NT2/D1 (cell line): ENCODE results near the gene OR5A1.

Experiments used
- DNase-seq: peaks from one replicate; pipeline ENCODE4 v3.0.0-alpha.2; 2011; ENCODE audit warnings: low read depth, low spot score
- H3K27me3 ChIP-seq: 2 replicates; pipeline ENCODE4 v1.6.0; 2011; ENCODE audit warnings: mild to moderate bottlenecking; ENCODE audit not compliant: insufficient read length, insufficient read depth
- H3K36me3 ChIP-seq: 2 replicates; pipeline ENCODE4 v1.6.1; 2011; ENCODE audit warnings: mild to moderate bottlenecking, low read length, mixed read lengths; ENCODE audit not compliant: insufficient read depth, insufficient read length
- H3K4me1 ChIP-seq: 2 replicates; pipeline ENCODE4 v1.5.1; 2011; ENCODE audit not compliant: insufficient read depth, insufficient read length
- H3K4me3 ChIP-seq: 2 replicates; pipeline ENCODE4 v1.5.1; 2011; ENCODE audit warnings: low read depth; ENCODE audit not compliant: insufficient read length
- H3K9ac ChIP-seq: 2 replicates; pipeline ENCODE4 v1.6.0; 2011; ENCODE audit warnings: low read depth; ENCODE audit not compliant: insufficient read length
- H3K9me3 ChIP-seq: 2 replicates; pipeline ENCODE4 v1.5.1; 2011; ENCODE audit warnings: mild to moderate bottlenecking, low read length; ENCODE audit not compliant: insufficient read depth
- SUZ12 ChIP-seq: IDR thresholded peaks from 2 replicates; pipeline ENCODE4 v1.6.1; 2011; ENCODE audit not compliant: insufficient read length, insufficient read depth; ENCODE audit errors: extremely low read depth
- YY1 ChIP-seq: IDR thresholded peaks from 2 replicates; pipeline ENCODE4 v1.6.1; 2011; ENCODE audit not compliant: insufficient read length, insufficient read depth
- ZNF274 ChIP-seq: IDR thresholded peaks from 2 replicates; pipeline ENCODE4 v1.6.1; 2011; ENCODE audit warnings: mild to moderate bottlenecking, low read depth, low read length

OR5A1 gene

GRCh38 chr11:59436169-59436568 lies at the start of gene OR5A1:
TSS of gene OR5A1 (plus strand) at chr11:59436469. CDS start at chr11:59443169, 6,700 bp downstream.
- no peak within 1 kb of the TSS for H3K9ac ChIP-seq
- no peak for DNase-seq

DNA sequence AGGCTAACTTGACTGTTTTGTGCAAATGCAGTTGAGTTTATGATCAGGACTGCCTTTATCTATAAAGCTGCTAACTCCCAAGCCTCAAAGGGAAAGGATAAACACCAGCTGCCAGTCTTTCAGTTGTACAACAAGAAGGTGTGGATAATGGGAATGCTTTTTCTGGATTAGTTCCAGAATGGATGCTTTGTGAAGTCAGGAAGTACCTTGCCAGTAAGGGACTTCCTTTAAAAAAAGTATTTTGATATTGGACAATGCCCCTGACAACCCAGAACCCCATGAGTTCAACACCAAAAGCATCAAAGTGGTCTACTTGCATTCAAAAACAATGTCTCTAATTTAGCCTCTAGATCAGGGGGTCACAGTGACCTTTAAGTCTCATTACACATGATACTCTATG lies 42.1 kb upstream of the OR5A1 start:
- Histone ChIP-seq H3K36me3 (no peaks in the 10 kb centered on the region), H3K9me3 (no peaks in the 10 kb centered on the region; the same call in 1 of the 2 replicates), H3K4me3 (no peak overlapping the region), H3K27me3 (no peaks in the 10 kb centered on the region), H3K9ac (no peak overlapping the region), H3K4me1 (no peaks in the 10 kb centered on the region)
- DNase-seq = no peak
- TF ChIP-seq YY1 (no peak), ZNF274 (no peak), SUZ12 (no peak)

More at GRCh38 chr11:59436169-59436568, at the start of gene OR5A1:
- Histone ChIP-seq H3K36me3 (no peaks in the 10 kb centered on the region), H3K9me3 (no peaks in the 10 kb centered on the region), H3K4me1 (no peaks in the 10 kb centered on the region), H3K4me3 (no peak within 1 kb of the TSS), H3K27me3 (no peaks in the 10 kb centered on the region)
- TF ChIP-seq YY1 (no peak), ZNF274 (no peak), SUZ12 (no peak)

GRCh38 chr11:59400461-59401261 lies 35.6 kb upstream of the OR5A1 start:
- Histone ChIP-seq H3K9me3 (peaks cover 33% of the 10 kb centered on the region), H3K9ac (no peak overlapping the region), H3K4me3 (no peak overlapping the region), H3K27me3 (no peaks in the 10 kb centered on the region), H3K36me3 (no peaks in the 10 kb centered on the region), H3K4me1 (no peaks in the 10 kb centered on the region)
- DNase-seq = no peak
- TF ChIP-seq ZNF274 = no peak

DNA sequence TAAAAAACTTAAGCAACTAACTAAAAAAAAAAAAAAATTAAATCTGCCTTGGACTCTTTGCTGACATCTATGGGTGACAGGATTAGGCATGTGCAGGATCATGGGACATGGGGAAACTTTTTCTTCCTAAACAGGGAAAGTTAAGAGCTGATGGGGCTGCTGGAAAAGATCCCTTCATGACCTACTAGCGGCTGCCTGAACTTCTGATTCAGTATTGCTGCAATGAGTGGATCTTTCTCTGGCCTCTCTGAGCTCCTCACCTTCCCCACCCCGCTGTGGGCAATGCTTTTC lies 35.1 kb upstream of the OR5A1 start:
- Histone ChIP-seq H3K4me1 (no peaks in the 10 kb centered on the region), H3K9ac (no peak overlapping the region), H3K27me3 (no peaks in the 10 kb centered on the region), H3K4me3 (no peak overlapping the region), H3K9me3 (peaks cover 33% of the 10 kb centered on the region), H3K36me3 (no peaks in the 10 kb centered on the region)
- no peak for DNase-seq
- no peak for TF ChIP-seq YY1
- TF ChIP-seq SUZ12 = no peak
- no peak for TF ChIP-seq ZNF274

- no peak for TF ChIP-seq SUZ12
- TF ChIP-seq YY1 = no peak
- no peak for TF ChIP-seq ZNF274
- DNase-seq = no peak
- no peak overlapping the region for H3K4me3 ChIP-seq
- H3K9me3 ChIP-seq = peaks cover 33% of the 10 kb centered on the region
- no peaks in the 10 kb centered on the region for H3K4me1 ChIP-seq
- no peak overlapping the region for H3K9ac ChIP-seq
- H3K36me3 ChIP-seq = no peaks in the 10 kb centered on the region
- no peaks in the 10 kb centered on the region for H3K27me3 ChIP-seq
Observed at GRCh38 chr11:59403546-59403945, 32.7 kb upstream of the OR5A1 start.

DNA sequence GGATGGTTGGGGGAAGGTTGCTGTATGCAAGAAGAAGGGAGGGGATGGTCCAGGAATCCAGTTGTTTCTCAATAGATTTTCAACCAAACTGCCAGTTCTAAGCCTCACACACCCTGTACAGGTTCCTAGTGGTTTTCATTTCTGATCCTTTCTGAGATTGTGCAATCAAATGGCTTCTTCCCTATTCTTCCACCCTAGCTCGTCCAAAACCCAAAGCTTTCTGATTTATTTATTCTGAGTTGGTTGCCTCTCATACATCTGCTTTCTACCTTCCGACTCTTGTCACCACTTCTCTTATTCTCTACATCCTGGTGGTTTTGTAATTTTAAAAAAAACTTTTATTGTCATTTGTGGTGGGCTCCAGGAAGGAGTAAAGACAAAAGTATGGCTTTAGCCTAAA lies 22.6 kb upstream of the OR5A1 start:
- Histone ChIP-seq H3K27me3 (no peaks in the 10 kb centered on the region), H3K9ac (no peak overlapping the region), H3K4me3 (no peak overlapping the region), H3K9me3 (peaks cover 15% of the 10 kb centered on the region), H3K36me3 (no peaks in the 10 kb centered on the region), H3K4me1 (no peaks in the 10 kb centered on the region)
- TF ChIP-seq SUZ12 (no peak), ZNF274 (no peak)
- DNase-seq = no peak

DNA sequence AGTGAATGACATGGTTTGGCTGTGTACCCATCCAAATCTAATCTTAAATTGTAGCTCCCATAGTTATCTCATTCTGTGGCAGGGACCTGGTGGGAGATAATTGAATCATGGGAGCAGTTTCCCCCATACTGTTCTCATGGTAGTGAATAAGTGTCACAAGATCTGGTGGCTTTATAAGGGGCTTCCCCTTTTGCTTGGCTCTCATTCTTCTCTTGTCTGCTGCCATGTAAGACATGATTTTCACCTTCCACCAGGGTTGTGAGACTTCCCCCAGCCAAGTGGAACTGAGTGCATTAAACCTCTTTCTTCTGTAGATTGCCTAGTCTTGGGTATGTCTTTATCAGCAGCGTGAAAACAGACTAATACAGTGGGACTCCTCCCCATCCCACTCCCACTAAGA lies 21.2 kb upstream of the OR5A1 start:
- H3K4me3 ChIP-seq = no peak overlapping the region
- no peak for DNase-seq
- H3K27me3 ChIP-seq = no peaks in the 10 kb centered on the region
- H3K9me3 ChIP-seq = peaks cover 6% of the 10 kb centered on the region; the same call in 1 of the 2 replicates
- H3K36me3 ChIP-seq = no peaks in the 10 kb centered on the region
- H3K4me1 ChIP-seq = no peaks in the 10 kb centered on the region
- H3K9ac ChIP-seq = no peak overlapping the region
- no peak for TF ChIP-seq ZNF274
- TF ChIP-seq SUZ12 = no peak
- TF ChIP-seq YY1 = no peak
